Measurements from ENCODE around the gene STK32B.

DNA sequence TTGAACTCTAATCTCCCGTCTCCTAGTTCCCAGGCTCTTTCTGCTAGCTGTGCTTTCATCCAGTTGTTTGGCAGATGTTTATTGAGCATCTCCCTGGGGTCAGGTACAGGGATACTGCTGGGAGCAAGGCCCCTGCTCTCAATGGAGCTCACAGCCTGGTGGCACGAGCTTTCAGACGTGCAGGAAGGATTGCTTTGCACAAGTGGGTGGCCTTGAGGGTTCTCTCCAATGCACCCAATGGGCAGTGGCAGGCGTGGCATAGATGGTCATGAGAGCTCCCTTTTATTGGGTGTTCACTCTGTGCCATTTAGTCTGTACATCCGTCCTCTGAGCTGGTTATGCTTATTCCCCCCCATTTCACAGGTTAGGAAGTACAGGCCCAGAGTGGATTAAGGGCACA is 421.8 kb downstream of the STK32B start:
- TF ChIP-seq FOXK2 (IDR thresholded peaks at IDR 0.05), result no peak
- TF ChIP-seq TARDBP (IDR thresholded peaks at IDR 0.05), result no peak
- no peak for TF ChIP-seq FOXM1 (IDR thresholded peaks at IDR 0.05; ENCODE audit: borderline replicate concordance)
- no peak for TF ChIP-seq NFRKB (IDR thresholded peaks at IDR 0.05)
- TF ChIP-seq, protein P1, sequence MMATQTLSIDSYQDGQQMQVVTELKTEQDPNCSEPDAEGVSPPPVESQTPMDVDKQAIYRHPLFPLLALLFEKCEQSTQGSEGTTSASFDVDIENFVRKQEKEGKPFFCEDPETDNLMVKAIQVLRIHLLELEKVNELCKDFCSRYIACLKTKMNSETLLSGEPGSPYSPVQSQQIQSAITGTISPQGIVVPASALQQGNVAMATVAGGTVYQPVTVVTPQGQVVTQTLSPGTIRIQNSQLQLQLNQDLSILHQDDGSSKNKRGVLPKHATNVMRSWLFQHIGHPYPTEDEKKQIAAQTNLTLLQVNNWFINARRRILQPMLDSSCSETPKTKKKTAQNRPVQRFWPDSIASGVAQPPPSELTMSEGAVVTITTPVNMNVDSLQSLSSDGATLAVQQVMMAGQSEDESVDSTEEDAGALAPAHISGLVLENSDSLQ (IDR thresholded peaks at IDR 0.05), result no peak
- no peak for TF ChIP-seq SP1 (IDR thresholded peaks at IDR 0.05)
- no peak for TF ChIP-seq CTBP1 (IDR thresholded peaks at IDR 0.05; ENCODE audit: borderline replicate concordance)
- TF ChIP-seq ZNF384 (IDR thresholded peaks at IDR 0.05), result no peak
- no peak for TF ChIP-seq HDGF (IDR thresholded peaks at IDR 0.05; ENCODE audit: borderline replicate concordance)
- TF ChIP-seq SUZ12 (IDR thresholded peaks at IDR 0.05), result no peak
- no peak for TF ChIP-seq ELF4 (IDR thresholded peaks at IDR 0.05)
- TF ChIP-seq FOXA1 (IDR thresholded peaks at IDR 0.05), result no peak
